Measurements from ENCODE around the gene TBC1D25. TPM values are rescaled to one million over a fixed set of nuclear protein-coding genes. Genes with fewer than 3 reads are reported as not detected.

The TBC1D25 gene
- total RNA-seq, 2 experiments from 2014 or later: 7.6 to 11.2 TPM

DNA sequence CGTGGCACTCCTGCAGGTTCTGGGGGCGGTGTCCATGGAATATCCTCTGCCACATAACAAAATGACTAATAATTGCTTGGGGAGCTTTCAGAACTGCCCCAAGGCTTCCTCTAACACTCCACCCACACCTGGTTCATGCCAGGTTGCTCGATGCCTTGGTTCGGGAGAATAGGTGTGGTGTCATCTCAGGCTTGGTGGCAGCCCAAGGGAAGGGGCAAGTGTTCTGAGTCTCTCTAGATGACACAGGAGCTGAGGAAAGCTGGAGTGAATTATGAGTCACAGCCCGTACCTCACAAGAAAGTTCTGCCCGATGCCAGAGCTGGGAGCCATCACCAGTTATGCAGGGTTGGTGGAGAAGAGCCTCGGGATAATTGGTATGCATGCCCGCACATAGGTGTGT lies 48.9 kb upstream of the TBC1D25 start:
- intact Hi-C loops (cut with micrococcal nuclease; ENCODE audit: unreplicated experiment): no loop called here
- H3K79me2 ChIP-seq (ENCODE audit: insufficient read depth, low read depth, low read length): no peaks in the 10 kb centered on the region
- H2AFZ ChIP-seq (ENCODE audit: low read length): no peak overlapping the region
- ChIA-PET POLR2A (no interaction called here), CTCF (ENCODE audit: unreplicated experiment) (no interaction called here)
- peaks cover 12% of the 10 kb centered on the region; the same call in 1 of the 2 replicates for H3K36me3 ChIP-seq (ENCODE audit: insufficient read depth, low read length)
- no peak for DNase-seq (ENCODE audit: low spot score)
- no peak overlapping the region for H3K27ac ChIP-seq (ENCODE audit: low read depth, low read length, poor library complexity, severe bottlenecking)
- no peaks in the 10 kb centered on the region for H3K9me3 ChIP-seq (ENCODE audit: low read length)
- no peaks in the 10 kb centered on the region for H3K4me1 ChIP-seq (ENCODE audit: insufficient read depth, low read length, poor library complexity, severe bottlenecking)
- no peaks in the 10 kb centered on the region for H4K20me1 ChIP-seq (ENCODE audit: insufficient read depth, low read length)
- H3K4me3 ChIP-seq (ENCODE audit: low read depth, low read length, poor library complexity, severe bottlenecking): no peak overlapping the region
- H3K4me2 ChIP-seq (ENCODE audit: low read length): no peak overlapping the region
- no peak for TF ChIP-seq EZH2phosphoT487 (IDR thresholded peaks at IDR 0.05; ENCODE audit: borderline replicate concordance, low read depth, low read length)
- TF ChIP-seq, protein P1, sequence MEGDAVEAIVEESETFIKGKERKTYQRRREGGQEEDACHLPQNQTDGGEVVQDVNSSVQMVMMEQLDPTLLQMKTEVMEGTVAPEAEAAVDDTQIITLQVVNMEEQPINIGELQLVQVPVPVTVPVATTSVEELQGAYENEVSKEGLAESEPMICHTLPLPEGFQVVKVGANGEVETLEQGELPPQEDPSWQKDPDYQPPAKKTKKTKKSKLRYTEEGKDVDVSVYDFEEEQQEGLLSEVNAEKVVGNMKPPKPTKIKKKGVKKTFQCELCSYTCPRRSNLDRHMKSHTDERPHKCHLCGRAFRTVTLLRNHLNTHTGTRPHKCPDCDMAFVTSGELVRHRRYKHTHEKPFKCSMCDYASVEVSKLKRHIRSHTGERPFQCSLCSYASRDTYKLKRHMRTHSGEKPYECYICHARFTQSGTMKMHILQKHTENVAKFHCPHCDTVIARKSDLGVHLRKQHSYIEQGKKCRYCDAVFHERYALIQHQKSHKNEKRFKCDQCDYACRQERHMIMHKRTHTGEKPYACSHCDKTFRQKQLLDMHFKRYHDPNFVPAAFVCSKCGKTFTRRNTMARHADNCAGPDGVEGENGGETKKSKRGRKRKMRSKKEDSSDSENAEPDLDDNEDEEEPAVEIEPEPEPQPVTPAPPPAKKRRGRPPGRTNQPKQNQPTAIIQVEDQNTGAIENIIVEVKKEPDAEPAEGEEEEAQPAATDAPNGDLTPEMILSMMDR (conservative IDR thresholded peaks at IDR 0.05; ENCODE audit: low read length): no peak
- no peaks in the 10 kb centered on the region for H3K9me2 ChIP-seq (ENCODE audit: insufficient read depth, low read length)
- BruUV-seq (replicated peaks): no TSS peak

DNA sequence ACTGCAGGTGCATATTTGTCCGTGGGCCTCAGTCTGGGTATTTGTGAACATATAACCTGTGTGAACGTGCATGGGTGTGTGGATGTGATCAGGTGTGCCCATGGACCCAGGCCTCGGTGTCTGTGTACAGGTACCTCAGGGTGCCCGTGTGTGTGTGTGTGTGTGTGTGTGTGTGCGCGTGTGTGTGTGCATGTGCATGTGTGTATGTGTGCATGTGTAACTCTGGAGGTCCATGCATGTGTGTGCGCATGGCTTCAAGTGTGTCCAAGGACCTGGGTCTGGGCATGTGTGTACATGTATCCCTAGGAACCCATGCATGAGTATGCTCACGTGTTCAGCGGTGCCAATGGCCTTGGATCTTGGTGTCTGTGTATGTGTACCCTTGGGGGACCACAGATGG lies 47.7 kb upstream of the TBC1D25 start:
- no TSS peak for BruUV-seq (replicated peaks)
- no peak overlapping the region for H2AFZ ChIP-seq (ENCODE audit: low read length)
- intact Hi-C loops (cut with micrococcal nuclease; ENCODE audit: unreplicated experiment): no loop called here

DNA sequence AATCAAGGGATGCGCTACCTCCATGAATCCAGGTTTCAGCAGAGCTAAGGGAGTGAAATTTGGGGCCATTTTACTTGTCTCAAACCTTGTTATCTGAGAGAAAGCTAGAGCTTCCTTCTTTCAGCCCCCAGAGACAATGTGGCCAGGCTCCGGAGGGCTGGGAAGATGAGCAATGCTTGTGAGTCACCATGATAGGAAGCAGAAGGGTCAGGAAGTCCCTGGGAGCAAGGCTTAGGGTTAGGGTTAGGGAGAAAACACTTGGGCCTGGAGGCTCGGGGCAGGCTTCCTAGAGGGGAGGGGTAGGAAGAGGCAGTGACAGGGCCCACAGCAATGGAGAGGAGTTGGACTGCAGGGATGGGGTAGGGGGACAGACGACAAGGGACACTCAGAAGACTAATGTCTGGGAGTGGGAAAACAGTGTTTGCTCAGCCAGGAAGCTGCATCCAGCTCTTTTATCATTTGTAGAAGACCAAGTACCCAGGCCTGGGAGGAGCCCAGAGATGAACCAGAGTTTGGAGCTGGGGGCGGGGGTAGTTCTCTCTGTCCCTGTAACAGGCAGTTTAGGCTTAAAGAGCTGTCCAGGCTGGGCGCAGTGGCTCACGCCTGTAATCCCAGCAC lies 47.1 kb upstream of the TBC1D25 start:
- Histone ChIP-seq H3K36me3 (ENCODE audit: insufficient read depth, low read length) (peaks cover 3% of the 10 kb centered on the region; the same call in 1 of the 2 replicates), H3K9me3 (ENCODE audit: low read length) (no peaks in the 10 kb centered on the region), H3K4me1 (ENCODE audit: insufficient read depth, low read length, poor library complexity, severe bottlenecking) (no peaks in the 10 kb centered on the region), H3K4me3 (ENCODE audit: low read depth, low read length, poor library complexity, severe bottlenecking) (no peak overlapping the region), H4K20me1 (ENCODE audit: insufficient read depth, low read length) (no peaks in the 10 kb centered on the region), H3K9me2 (ENCODE audit: insufficient read depth, low read length) (no peaks in the 10 kb centered on the region), H2AFZ (ENCODE audit: low read length) (no peak overlapping the region), H3K79me2 (ENCODE audit: insufficient read depth, low read depth, low read length) (no peaks in the 10 kb centered on the region), H3K4me2 (ENCODE audit: low read length) (no peak overlapping the region), H3K27ac (ENCODE audit: low read depth, low read length, poor library complexity, severe bottlenecking) (no peak overlapping the region)
- ChIA-PET POLR2A (no interaction called here), CTCF (ENCODE audit: unreplicated experiment) (no interaction called here)
- intact Hi-C loops (cut with micrococcal nuclease; ENCODE audit: unreplicated experiment): no loop called here
- no peak for DNase-seq (ENCODE audit: low spot score)
- no TSS peak for BruUV-seq (replicated peaks)
- TF ChIP-seq, protein P1 (conservative IDR thresholded peaks at IDR 0.05; ENCODE audit: low read length): no peak
- TF ChIP-seq EZH2phosphoT487 (IDR thresholded peaks at IDR 0.05; ENCODE audit: borderline replicate concordance, low read depth, low read length): no peak

More for the DNA sequence above, 47.7 kb upstream of the TBC1D25 start:
- H3K9me3 ChIP-seq (ENCODE audit: low read length): no peaks in the 10 kb centered on the region
- H3K79me2 ChIP-seq (ENCODE audit: insufficient read depth, low read depth, low read length): no peaks in the 10 kb centered on the region
- ChIA-PET CTCF (ENCODE audit: unreplicated experiment) (no interaction called here), POLR2A (no interaction called here)
- H3K36me3 ChIP-seq (ENCODE audit: insufficient read depth, low read length): peaks cover 8% of the 10 kb centered on the region; the same call in 1 of the 2 replicates
- DNase-seq (ENCODE audit: low spot score): no peak
- no peaks in the 10 kb centered on the region for H4K20me1 ChIP-seq (ENCODE audit: insufficient read depth, low read length)
- H3K9me2 ChIP-seq (ENCODE audit: insufficient read depth, low read length): no peaks in the 10 kb centered on the region
- TF ChIP-seq, protein P1 (conservative IDR thresholded peaks at IDR 0.05; ENCODE audit: low read length): no peak
- TF ChIP-seq EZH2phosphoT487 (IDR thresholded peaks at IDR 0.05; ENCODE audit: borderline replicate concordance, low read depth, low read length): no peak
- H3K27ac ChIP-seq (ENCODE audit: low read depth, low read length, poor library complexity, severe bottlenecking): no peak overlapping the region
- no peak overlapping the region for H3K4me3 ChIP-seq (ENCODE audit: low read depth, low read length, poor library complexity, severe bottlenecking)
- no peaks in the 10 kb centered on the region for H3K4me1 ChIP-seq (ENCODE audit: insufficient read depth, low read length, poor library complexity, severe bottlenecking)
- H3K4me2 ChIP-seq (ENCODE audit: low read length): no peak overlapping the region

Measured in OCI-LY7 (cell line).